K562 (cell line): ENCODE results near the gene NLGN3. TPM values are rescaled to one million over a fixed set of nuclear protein-coding genes. Genes with fewer than 3 reads are reported as not detected.

ENCODE experiments used
- GABPB2 ChIP-seq: fragments of 250-450 bp; sonication (Bioruptor Pico); conservative IDR thresholded peaks from 2 replicates; pipeline ENCODE4 v1.5.1; 2021; ENCODE audit warnings: mild to moderate bottlenecking
- MNT ChIP-seq, 2 experiments: fragments of 450-650 bp; conservative IDR thresholded peaks; 2 replicates each; pipeline ENCODE4 v1.6.1; 2017; ENCODE audit warnings: mild to moderate bottlenecking in 2 of 2, moderate library complexity in 2 of 2
- MTA2 ChIP-seq: fragments of 450-650 bp; IDR thresholded peaks from 2 replicates; pipeline ENCODE4 v1.6.1; 2016; ENCODE audit warnings: low read depth
- POLR2A ChIP-seq: fragments of 450-650 bp; conservative IDR thresholded peaks from 2 replicates; pipeline ENCODE4 v1.6.1; 2016
- RBM25 ChIP-seq: fragments of 200-400 bp; formaldehyde crosslinking; IDR thresholded peaks from 2 replicates; pipeline ENCODE4 v1.6.1; 2018; ENCODE audit warnings: low read length, low read depth, moderate library complexity; ENCODE audit not compliant: severe bottlenecking
- TBL1XR1 ChIP-seq, 2 experiments: IDR thresholded peaks; 2 replicates each; pipeline ENCODE4 v1.6.1; 2012; ENCODE audit warnings: improper control_type of control experiment in 2 of 2, low read length in 2 of 2, mild to moderate bottlenecking in 1 of 2
- TBP ChIP-seq: optimal IDR thresholded peaks from 2 replicates; pipeline ENCODE3; 2011; ENCODE audit warnings: low read depth, low read length, improper control_type of control experiment
- XRCC3 ChIP-seq: fragments of 450-650 bp; IDR thresholded peaks from 2 replicates; pipeline ENCODE4 v1.6.1; 2017; ENCODE audit warnings: mild to moderate bottlenecking, moderate library complexity
- XRCC5 ChIP-seq: fragments of 200-400 bp; formaldehyde crosslinking; IDR thresholded peaks from 2 replicates; pipeline ENCODE4 v1.6.1; 2017; ENCODE audit warnings: low read depth, mild to moderate bottlenecking, low read length
- YBX1 ChIP-seq: fragments of 450-650 bp; IDR thresholded peaks from 2 replicates; pipeline ENCODE4 v1.7.1; 2016; ENCODE audit warnings: mild to moderate bottlenecking
- ZBTB49 ChIP-seq: sonication (generic); formaldehyde crosslinking; IDR thresholded peaks from 2 replicates; pipeline ENCODE4 v1.8.0; 2022; ENCODE audit warnings: missing genetic modification reagents, mild to moderate bottlenecking, borderline replicate concordance
- ZNF212 ChIP-seq: fragments of 450-650 bp; formaldehyde crosslinking; IDR thresholded peaks from 2 replicates; pipeline ENCODE4 v1.4.0; 2020; ENCODE audit warnings: mild to moderate bottlenecking
- ZNF57 ChIP-seq: fragments of 450-650 bp; formaldehyde crosslinking; IDR thresholded peaks from 2 replicates; pipeline ENCODE4 v1.4.0; 2020; ENCODE audit warnings: mild to moderate bottlenecking, moderate library complexity
- ZNF778 ChIP-seq: fragments of 450-650 bp; formaldehyde crosslinking; IDR thresholded peaks from 2 replicates; pipeline ENCODE4 v1.4.0; 2020; ENCODE audit warnings: mild to moderate bottlenecking, moderate library complexity
- polyA plus RNA-seq, 8 experiments: library from polyadenylated mRNA; depleted of rRNA in 4 of 8; stranded (reverse) in 5 of 8; unstranded in 3 of 8; fragments of >200 nt; fragmentation: Nextera tagmentation in 2 of 8; fragmentation: Illumina TruSeq in 1 of 8; extraction: Ambion mirVana in 2 of 8; extraction: Trizol in 1 of 8; gene quantifications; 2 replicates each; pipeline versions ENCODE4 v1.2.1 to v1.2.3, GENCODE V29; 2011 to 2014; ENCODE audit warnings: inconsistent platforms in 1 of 8, missing spikeins in 1 of 8
- total RNA-seq, 7 experiments: library from RNA; depleted of rRNA in 6 of 7; stranded (reverse); fragments of >200 nt in 6 of 7; fragmentation: Illumina TruSeq in 2 of 7; extraction: Trizol in 2 of 7; gene quantifications; 2 replicates each; pipeline versions ENCODE4 v1.2.1 to v1.2.3, GENCODE V29; 2011 to 2021; ENCODE audit warnings: low replicate concordance in 1 of 7
- TF ChIP-seq, protein P1 (sequence below): fragments of 450-650 bp; conservative IDR thresholded peaks from 2 replicates; pipeline ENCODE4 v1.6.1; 2016; ENCODE audit warnings: missing genetic modification characterization, low read depth, mild to moderate bottlenecking, control low read depth, missing compliant biosample characterization
- TF ChIP-seq, protein P2 (sequence below), 2 experiments: IDR thresholded peaks; 2 replicates each; pipeline ENCODE4 v1.6.1; 2011; ENCODE audit warnings: borderline replicate concordance in 1 of 2, control low read depth in 1 of 2, low read depth in 1 of 2, low read length in 1 of 2, mild to moderate bottlenecking in 1 of 2, mixed read lengths in 1 of 2, moderate library complexity in 1 of 2; ENCODE audit not compliant: insufficient read depth in 1 of 2, insufficient read length in 1 of 2, poor library complexity in 1 of 2, severe bottlenecking in 1 of 2; ENCODE audit errors: extremely low read depth in 1 of 2

Gene NLGN3
- total and polyA plus RNA-seq, 9 of the 15 experiments (the other 6 are each of a cell fraction or from before 2014, with no cell fraction given), result 0.03 to 0.86 (median 0.25) TPM

GRCh38 chrX:71095555-71095980, 49.1 kb upstream of the NLGN3 start, which contains the start of gene FOXO4 (continued):
- TF ChIP-seq ZBTB49 (CRISPR knock-in tag) (no peak), RBM25 (no peak), TBL1XR1 (IDR thresholded peaks at IDR 0.05; ENCODE audit: low read length in 2 of 2) (no peak), ZNF57 (CRISPR knock-in tag) (no peak), ZNF778 (no peak), GABPB2 (CRISPR knock-in tag) (no peak), ZNF212 (no peak), TBP (peak; percentile 39), POLR2A (peak; percentile 63), XRCC5 (no peak), MTA2 (no peak), MNT (conservative IDR thresholded peaks at IDR 0.05) (peak; percentile 63 to 67), YBX1 (no peak), XRCC3 (no peak)
- TF ChIP-seq, protein P1, sequence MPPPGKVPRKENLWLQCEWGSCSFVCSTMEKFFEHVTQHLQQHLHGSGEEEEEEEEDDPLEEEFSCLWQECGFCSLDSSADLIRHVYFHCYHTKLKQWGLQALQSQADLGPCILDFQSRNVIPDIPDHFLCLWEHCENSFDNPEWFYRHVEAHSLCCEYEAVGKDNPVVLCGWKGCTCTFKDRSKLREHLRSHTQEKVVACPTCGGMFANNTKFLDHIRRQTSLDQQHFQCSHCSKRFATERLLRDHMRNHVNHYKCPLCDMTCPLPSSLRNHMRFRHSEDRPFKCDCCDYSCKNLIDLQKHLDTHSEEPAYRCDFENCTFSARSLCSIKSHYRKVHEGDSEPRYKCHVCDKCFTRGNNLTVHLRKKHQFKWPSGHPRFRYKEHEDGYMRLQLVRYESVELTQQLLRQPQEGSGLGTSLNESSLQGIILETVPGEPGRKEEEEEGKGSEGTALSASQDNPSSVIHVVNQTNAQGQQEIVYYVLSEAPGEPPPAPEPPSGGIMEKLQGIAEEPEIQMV, result 0 out of 2 replicates have a peak, but pooled peaks have one; percentile 34
- TF ChIP-seq, protein P2, sequence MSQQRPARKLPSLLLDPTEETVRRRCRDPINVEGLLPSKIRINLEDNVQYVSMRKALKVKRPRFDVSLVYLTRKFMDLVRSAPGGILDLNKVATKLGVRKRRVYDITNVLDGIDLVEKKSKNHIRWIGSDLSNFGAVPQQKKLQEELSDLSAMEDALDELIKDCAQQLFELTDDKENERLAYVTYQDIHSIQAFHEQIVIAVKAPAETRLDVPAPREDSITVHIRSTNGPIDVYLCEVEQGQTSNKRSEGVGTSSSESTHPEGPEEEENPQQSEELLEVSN (IDR thresholded peaks at IDR 0.05; ENCODE audit: borderline replicate concordance in 1 of 2, extremely low read depth in 1 of 2, insufficient read depth in 1 of 2, insufficient read length in 1 of 2, low read depth in 1 of 2, low read length in 1 of 2, poor library complexity in 1 of 2, severe bottlenecking in 1 of 2), result peak; percentile 16 to 82
